Measurements from ENCODE around the gene SMYD2.

Gene SMYD2
- 31.5 to 69.4 (median 44.9) reads per million in 4 experiments for total RNA-seq

GRCh38 chr1:214281021-214281719 lies at the start of gene SMYD2:
TSS of gene SMYD2 (plus strand) at chr1:214281159. CDS start at chr1:214281255, 96 bp downstream.
- peak; percentile 47 for DNase-seq

- DNase-seq = no peak
These were observed 46.9 kb upstream of the SMYD2 start for GRCh38 chr1:214233856-214234634.

- no peak for DNase-seq
These were observed 46.3 kb upstream of the SMYD2 start for GRCh38 chr1:214234635-214235025.

- DNase-seq = no peak
These were observed 44.5 kb upstream of the SMYD2 start for GRCh38 chr1:214236477-214236876.

- no peak for DNase-seq
These were observed 39.9 kb upstream of the SMYD2 start for GRCh38 chr1:214241060-214241459.

- no peak for DNase-seq
These were observed 36.7 kb upstream of the SMYD2 start for GRCh38 chr1:214244252-214244651.

GRCh38 chr1:214244841-214245240 lies 36.1 kb upstream of the SMYD2 start:
- no peak for DNase-seq

GRCh38 chr1:214247501-214248041 lies 33.4 kb upstream of the SMYD2 start:
- no peak for DNase-seq

GRCh38 chr1:214248311-214249085 lies 32.5 kb upstream of the SMYD2 start:
- no peak for DNase-seq

GRCh38 chr1:214249651-214250050 lies 31.3 kb upstream of the SMYD2 start:
- DNase-seq = no peak

GRCh38 chr1:214251354-214251753 lies 29.6 kb upstream of the SMYD2 start:
- no peak for DNase-seq

- no peak for DNase-seq
These were observed 25.4 kb upstream of the SMYD2 start for GRCh38 chr1:214255509-214255908.

- no peak for DNase-seq
These were observed 21.5 kb upstream of the SMYD2 start for GRCh38 chr1:214259353-214259977.

- no peak for DNase-seq
These were observed 20.3 kb upstream of the SMYD2 start for GRCh38 chr1:214260561-214261205.

- peak; percentile 61 for DNase-seq
These were observed 19.5 kb upstream of the SMYD2 start for GRCh38 chr1:214261206-214262123.

GRCh38 chr1:214264196-214264595 lies 16.8 kb upstream of the SMYD2 start:
- no peak for DNase-seq

GRCh38 chr1:214264976-214265375 lies 16.0 kb upstream of the SMYD2 start:
- DNase-seq = no peak

- DNase-seq = no peak
These were observed 10.8 kb upstream of the SMYD2 start for GRCh38 chr1:214270097-214270650.

- no peak for DNase-seq
These were observed 9.6 kb upstream of the SMYD2 start for GRCh38 chr1:214271174-214271858.
